Measurements from ENCODE around the gene ZNF253.

DNA sequence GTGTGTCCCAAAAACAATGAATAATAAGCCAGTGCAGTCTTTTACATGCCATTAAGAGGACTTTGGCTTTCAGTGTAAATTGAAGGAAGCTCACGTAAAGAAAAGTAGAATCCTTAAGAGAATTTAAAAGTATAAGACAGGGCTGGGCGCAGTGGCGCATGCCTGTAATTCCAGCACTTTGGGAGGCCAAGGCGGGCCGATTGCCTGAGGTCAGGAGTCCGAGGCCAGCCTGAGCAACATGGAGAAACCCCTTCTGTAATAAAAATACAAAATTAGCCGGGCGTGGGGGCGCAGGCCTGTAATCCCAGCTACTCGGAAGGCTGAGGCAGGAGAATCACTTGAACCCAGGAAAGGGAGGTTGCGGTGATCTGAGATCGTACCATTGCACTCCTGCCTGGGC lies 17.9 kb upstream of the ZNF253 start:
- TF ChIP-seq, protein P1, sequence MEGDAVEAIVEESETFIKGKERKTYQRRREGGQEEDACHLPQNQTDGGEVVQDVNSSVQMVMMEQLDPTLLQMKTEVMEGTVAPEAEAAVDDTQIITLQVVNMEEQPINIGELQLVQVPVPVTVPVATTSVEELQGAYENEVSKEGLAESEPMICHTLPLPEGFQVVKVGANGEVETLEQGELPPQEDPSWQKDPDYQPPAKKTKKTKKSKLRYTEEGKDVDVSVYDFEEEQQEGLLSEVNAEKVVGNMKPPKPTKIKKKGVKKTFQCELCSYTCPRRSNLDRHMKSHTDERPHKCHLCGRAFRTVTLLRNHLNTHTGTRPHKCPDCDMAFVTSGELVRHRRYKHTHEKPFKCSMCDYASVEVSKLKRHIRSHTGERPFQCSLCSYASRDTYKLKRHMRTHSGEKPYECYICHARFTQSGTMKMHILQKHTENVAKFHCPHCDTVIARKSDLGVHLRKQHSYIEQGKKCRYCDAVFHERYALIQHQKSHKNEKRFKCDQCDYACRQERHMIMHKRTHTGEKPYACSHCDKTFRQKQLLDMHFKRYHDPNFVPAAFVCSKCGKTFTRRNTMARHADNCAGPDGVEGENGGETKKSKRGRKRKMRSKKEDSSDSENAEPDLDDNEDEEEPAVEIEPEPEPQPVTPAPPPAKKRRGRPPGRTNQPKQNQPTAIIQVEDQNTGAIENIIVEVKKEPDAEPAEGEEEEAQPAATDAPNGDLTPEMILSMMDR (IDR thresholded peaks at IDR 0.05) = no peak
- TF ChIP-seq POLR2A (IDR thresholded peaks at IDR 0.05) = no peak
